Pancreas (tissue), 10 donors: Measurements from ENCODE around the gene PGLYRP4. TPM values are rescaled to one million over a fixed set of nuclear protein-coding genes. Genes with fewer than 3 reads are reported as not detected.

Source experiments
- ATAC-seq, 4 donors: fragments of 200-7000 bp; cut with Tn5 transposase; one replicate each; pipeline versions ENCODE4 v1.8.0 to v1.9.1; 2020; ENCODE audit warnings: mild to moderate bottlenecking in 4 of 4, moderate library complexity in 4 of 4
- DNase-seq, 6 donors: peaks; one replicate each; pipeline ENCODE4 v3.0.0-alpha.2; 2020
- FAIRE-seq: peaks from 2 replicates; lab custom pipeline; 2012; peaks lifted over from hg19 to GRCh38; lab: Jason Lieb, UNC
- H3K27ac ChIP-seq, 4 donors: fragments of 200-600 bp; sonication (generic); 1 replicate in 3 of 4; 2 replicates in 1 of 4; pipeline versions ENCODE4 v1.5.0 to v1.8.0; 2020
- H3K27me3 ChIP-seq, 4 donors: fragments of 200-600 bp; one replicate each; pipeline ENCODE4 v1.8.0; 2021
- H3K36me3 ChIP-seq, 3 donors: fragments of 200-600 bp; sonication (generic) in 1 of 3; one replicate each; pipeline versions ENCODE4 v1.5.0 to v1.8.0; 2020 to 2021
- H3K4me1 ChIP-seq, 3 donors: fragments of 200-600 bp; one replicate each; pipeline ENCODE4 v1.8.0; 2021
- H3K4me3 ChIP-seq, 4 donors: fragments of 200-600 bp; sonication (generic) in 2 of 4; one replicate each; pipeline versions ENCODE4 v1.5.0 to v1.8.0; 2020 to 2021
- H3K9me3 ChIP-seq, 4 donors: fragments of 200-600 bp; one replicate each; pipeline ENCODE4 v1.8.0; 2021
- WGBS, 2 donors: extraction: QIAGEN DNeasy Blood & Tissue Kit; methylation state at CpG; one replicate each; pipeline ENCODE4 v1.1.7; 2013; 5-methylcytosine and 5-hydroxymethylcytosine counted together
- intact Hi-C, 3 donors: fragments of 100-400 bp; cut with DNase I; formaldehyde crosslinking; loops; one replicate each; pipeline versions ENCODE4 v1.11.1 to v1.14.2; 2022
- polyA plus RNA-seq, 2 donors: library from polyadenylated mRNA; stranded (reverse); fragments of 200-250 nt; gene quantifications; one replicate each; pipeline ENCODE4 v1.2.3, GENCODE V29; 2013
- total RNA-seq, 6 donors: library from RNA; stranded (reverse); fragmentation: NEBNext Ultra II Directional in 4 of 6; extraction: Animal tissue kit (Norgen Biotek cat#: 25700) in 4 of 6; gene quantifications; one replicate each; pipeline versions ENCODE4 v1.2.1 to v1.2.4, GENCODE V29; 2021 to 2023
- TF ChIP-seq, protein P1 (sequence below), 4 donors: fragments of 200-600 bp; sonication (generic) in 3 of 4; IDR thresholded peaks; one replicate each; pipeline versions ENCODE4 v1.5.0 to v1.8.0; 2021; ENCODE audit warnings: antibody characterized with exemption in 4 of 4
- donor health status: healthy with polysubstance abuse.
- donor health status: DM: no; HTN: no; CAD: no; lungs with moderate emphysema.
- donor health status: DM: no; HTN: no; CAD: no.
- donor health status: control.
- donor health status: control.
- donor health status: Bipolar disorder and iron deficiency.
- donor health status: DM: yes; HTN: yes; CAD: no.
- donor health status: DM: no; HTN: no; CAD: no.
- donor health status: DM: no; HTN: no; CAD: no.
- donor health status: DM: yes; HTN: yes; CAD: no.

PGLYRP4 gene
- total and polyA plus RNA-seq, 8 donors, result 0.37 TPM; not detected in 7

- H3K9me3 ChIP-seq, result no peaks in the 10 kb centered on the region
- H3K4me3 ChIP-seq, result no peak overlapping the region
- no peaks in the 10 kb centered on the region for H3K27me3 ChIP-seq
- no peak for ATAC-seq
- intact Hi-C loops, result no loop called here
- TF ChIP-seq, protein P1, sequence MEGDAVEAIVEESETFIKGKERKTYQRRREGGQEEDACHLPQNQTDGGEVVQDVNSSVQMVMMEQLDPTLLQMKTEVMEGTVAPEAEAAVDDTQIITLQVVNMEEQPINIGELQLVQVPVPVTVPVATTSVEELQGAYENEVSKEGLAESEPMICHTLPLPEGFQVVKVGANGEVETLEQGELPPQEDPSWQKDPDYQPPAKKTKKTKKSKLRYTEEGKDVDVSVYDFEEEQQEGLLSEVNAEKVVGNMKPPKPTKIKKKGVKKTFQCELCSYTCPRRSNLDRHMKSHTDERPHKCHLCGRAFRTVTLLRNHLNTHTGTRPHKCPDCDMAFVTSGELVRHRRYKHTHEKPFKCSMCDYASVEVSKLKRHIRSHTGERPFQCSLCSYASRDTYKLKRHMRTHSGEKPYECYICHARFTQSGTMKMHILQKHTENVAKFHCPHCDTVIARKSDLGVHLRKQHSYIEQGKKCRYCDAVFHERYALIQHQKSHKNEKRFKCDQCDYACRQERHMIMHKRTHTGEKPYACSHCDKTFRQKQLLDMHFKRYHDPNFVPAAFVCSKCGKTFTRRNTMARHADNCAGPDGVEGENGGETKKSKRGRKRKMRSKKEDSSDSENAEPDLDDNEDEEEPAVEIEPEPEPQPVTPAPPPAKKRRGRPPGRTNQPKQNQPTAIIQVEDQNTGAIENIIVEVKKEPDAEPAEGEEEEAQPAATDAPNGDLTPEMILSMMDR (IDR thresholded peaks at IDR 0.05), result no peak
- no peak overlapping the region for H3K27ac ChIP-seq
- DNase-seq, result no peak
- H3K36me3 ChIP-seq, result no peaks in the 10 kb centered on the region
- H3K4me1 ChIP-seq, result no peaks in the 10 kb centered on the region
- WGBS, 2 donors, result 62 to 65% methylated on average over 8 of the region's 8 CpGs
- no peak for FAIRE-seq
Measured at GRCh38 chr1:153365696-153366095, 17.1 kb upstream of the PGLYRP4 start.

GRCh38 chr1:153364766-153365666 is 16.4 kb upstream of the PGLYRP4 start:
- DNase-seq (no peak), ATAC-seq (peak in 2 of 4 donors; percentile 36 to 46), FAIRE-seq (no peak)
- no peak overlapping the region for H3K4me3 ChIP-seq
- WGBS, 2 donors, result 59 to 64% methylated on average over 12 of the region's 12 CpGs
- no peaks in the 10 kb centered on the region for H3K4me1 ChIP-seq
- no peaks in the 10 kb centered on the region for H3K27me3 ChIP-seq
- H3K9me3 ChIP-seq, result no peaks in the 10 kb centered on the region
- TF ChIP-seq, protein P1 (IDR thresholded peaks at IDR 0.05), result no peak
- no peak overlapping the region for H3K27ac ChIP-seq
- intact Hi-C loops, result no loop called here
- H3K36me3 ChIP-seq, result no peaks in the 10 kb centered on the region

DNA sequence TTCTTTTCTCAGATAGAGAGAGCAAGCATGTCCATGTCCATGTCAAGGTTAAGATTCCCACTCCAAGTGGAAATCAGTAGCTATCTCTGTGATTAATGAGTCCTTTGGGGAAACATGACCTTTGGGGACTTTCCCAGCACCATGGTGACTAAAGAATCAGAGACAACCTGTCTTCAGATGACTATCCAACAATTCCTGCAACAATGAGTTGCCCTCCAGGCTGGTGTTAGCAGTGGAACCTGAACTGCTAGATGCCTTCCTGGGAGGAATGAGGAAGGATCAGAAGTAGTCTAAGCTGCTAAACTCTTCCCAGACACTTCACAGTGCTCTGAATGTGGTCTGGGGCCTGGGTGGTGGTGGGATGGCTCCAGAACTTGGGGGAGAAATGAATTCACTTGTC is 15.5 kb upstream of the PGLYRP4 start:
- H3K36me3 ChIP-seq, result no peaks in the 10 kb centered on the region
- FAIRE-seq (no peak), ATAC-seq (peak in 2 of 4 donors; percentile 12 to 58), DNase-seq (no peak)
- H3K27me3 ChIP-seq, result no peaks in the 10 kb centered on the region
- TF ChIP-seq, protein P1 (IDR thresholded peaks at IDR 0.05), result no peak
- H3K4me3 ChIP-seq, result no peak overlapping the region
- H3K4me1 ChIP-seq, result no peaks in the 10 kb centered on the region
- H3K27ac ChIP-seq, result no peak overlapping the region
- H3K9me3 ChIP-seq, result no peaks in the 10 kb centered on the region
- intact Hi-C loops, result no loop called here

GRCh38 chr1:153363641-153364040 is 15.0 kb upstream of the PGLYRP4 start:
- TF ChIP-seq, protein P1 (IDR thresholded peaks at IDR 0.05), result no peak
- Histone ChIP-seq H3K27ac (no peak overlapping the region), H3K36me3 (no peaks in the 10 kb centered on the region), H3K27me3 (no peaks in the 10 kb centered on the region), H3K4me1 (no peaks in the 10 kb centered on the region), H3K4me3 (no peak overlapping the region), H3K9me3 (no peaks in the 10 kb centered on the region)
- intact Hi-C loops, result no loop called here
- DNase-seq, result no peak
- WGBS, 2 donors, result 56 to 57% methylated on average over 3 of the region's 3 CpGs
- FAIRE-seq, result no peak
- no peak for ATAC-seq

DNA sequence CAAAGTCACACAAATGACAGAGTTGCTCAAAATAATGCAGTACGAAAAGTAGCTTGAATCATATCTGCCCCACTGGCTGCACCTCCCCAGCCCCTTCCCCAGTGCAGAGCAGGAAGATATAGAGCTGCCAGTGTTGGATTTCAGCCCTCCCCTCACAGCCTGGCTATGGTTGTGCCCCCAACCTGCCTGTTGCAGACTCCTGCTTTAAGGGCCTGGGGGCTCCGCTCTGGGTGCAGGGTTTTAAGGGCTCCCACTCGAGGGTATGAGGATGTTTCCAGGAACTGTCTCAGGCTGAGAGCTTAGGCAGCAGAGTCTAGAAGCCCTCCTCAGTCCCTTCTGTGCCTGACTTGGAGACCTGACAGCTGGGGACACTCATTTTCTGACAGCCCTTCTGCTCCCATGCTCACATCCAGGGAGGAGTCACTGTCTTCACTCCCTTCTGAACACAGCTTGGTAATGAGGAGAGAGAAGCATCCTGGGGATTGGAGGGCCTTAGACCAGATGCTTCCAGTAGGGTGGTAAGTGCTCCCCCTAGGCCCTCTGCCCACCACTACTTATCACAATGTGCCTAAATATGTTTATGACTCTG is 13.6 kb upstream of the PGLYRP4 start:
- FAIRE-seq, result no peak
- Histone ChIP-seq H3K27ac (no peak overlapping the region), H3K36me3 (no peaks in the 10 kb centered on the region), H3K27me3 (no peaks in the 10 kb centered on the region), H3K4me1 (no peaks in the 10 kb centered on the region), H3K9me3 (no peaks in the 10 kb centered on the region), H3K4me3 (no peak overlapping the region)
- no peak for DNase-seq
- intact Hi-C loops, result no loop called here
- 82 to 87% methylated on average over 3 of the region's 3 CpGs for WGBS, 2 donors
- no peak for ATAC-seq
- TF ChIP-seq, protein P1 (IDR thresholded peaks at IDR 0.05), result no peak
